ENCODE measurements around the gene RFX4.
"Not testable (repeated sequence)": the region's sequence is repeated elsewhere in the genome, so short reads cannot be mapped to it uniquely, and the experiment has no call there.

RFX4 gene

DNA sequence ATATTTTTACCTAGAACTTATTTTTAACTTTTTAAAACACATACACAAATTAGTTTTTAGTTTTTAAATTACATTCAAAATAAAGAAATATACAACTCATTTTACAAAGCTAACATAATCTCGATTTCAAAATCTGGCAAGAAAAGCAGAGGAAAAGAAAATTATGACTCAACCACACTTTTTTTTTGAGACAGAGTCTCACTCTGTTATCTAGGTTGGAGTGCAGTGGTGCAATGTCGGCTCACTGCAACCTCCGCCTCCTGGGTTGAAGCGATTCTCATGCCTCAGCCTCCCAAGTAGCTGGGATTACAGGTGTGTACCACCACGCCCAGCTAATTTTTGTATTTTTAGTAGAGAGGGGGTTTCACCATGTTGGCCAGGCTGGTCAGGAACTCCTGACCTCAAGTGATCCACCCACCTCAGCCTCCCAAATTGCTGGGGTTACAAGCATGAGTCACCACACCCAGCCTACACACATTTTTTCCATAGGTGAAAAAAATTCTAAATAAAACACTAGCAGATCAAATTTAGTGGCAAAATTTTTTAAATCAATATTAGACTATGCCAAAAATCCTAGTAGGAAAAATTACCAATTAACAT is 143.9 kb downstream of the RFX4 start:
- DNase-seq (ENCODE audit: low read depth in 2 of 2) = not testable (repeated sequence)

- DNase-seq (ENCODE audit: low read depth in 2 of 2) = no peak
Observed at GRCh38 chr12:106729611-106730010, 146.8 kb downstream of the RFX4 start.

DNA sequence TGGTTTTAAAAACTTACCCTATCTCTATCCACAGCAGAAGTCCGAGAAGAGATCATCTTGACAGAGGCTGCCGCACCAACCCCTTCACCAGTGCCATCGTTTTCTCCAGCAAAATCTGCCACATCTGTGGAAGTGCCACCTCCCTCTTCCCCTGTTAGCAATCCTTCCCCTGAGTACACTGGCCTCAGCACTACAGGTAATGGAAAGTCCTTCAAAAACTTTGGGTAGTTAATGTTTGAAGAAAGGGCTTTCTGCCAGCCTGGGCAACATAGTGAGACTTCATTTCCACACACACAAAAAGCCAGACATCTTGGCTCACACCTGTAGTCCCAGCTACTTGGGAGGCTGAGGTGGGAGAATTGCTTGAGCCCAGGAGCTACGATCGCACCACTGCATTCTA is 150.1 kb downstream of the RFX4 start:
- DNase-seq (ENCODE audit: low read depth in 2 of 2) = no peak

- no peak for DNase-seq (ENCODE audit: low read depth in 2 of 2)
Observed at GRCh38 chr12:106733660-106734059, 150.9 kb downstream of the RFX4 start.

GRCh38 chr12:106736051-106736957 is 153.5 kb downstream of the RFX4 start:
- DNase-seq (ENCODE audit: low read depth in 2 of 2) = no peak

- DNase-seq (ENCODE audit: low read depth in 2 of 2) = no peak
Observed at GRCh38 chr12:106739318-106739717, 156.5 kb downstream of the RFX4 start.

DNA sequence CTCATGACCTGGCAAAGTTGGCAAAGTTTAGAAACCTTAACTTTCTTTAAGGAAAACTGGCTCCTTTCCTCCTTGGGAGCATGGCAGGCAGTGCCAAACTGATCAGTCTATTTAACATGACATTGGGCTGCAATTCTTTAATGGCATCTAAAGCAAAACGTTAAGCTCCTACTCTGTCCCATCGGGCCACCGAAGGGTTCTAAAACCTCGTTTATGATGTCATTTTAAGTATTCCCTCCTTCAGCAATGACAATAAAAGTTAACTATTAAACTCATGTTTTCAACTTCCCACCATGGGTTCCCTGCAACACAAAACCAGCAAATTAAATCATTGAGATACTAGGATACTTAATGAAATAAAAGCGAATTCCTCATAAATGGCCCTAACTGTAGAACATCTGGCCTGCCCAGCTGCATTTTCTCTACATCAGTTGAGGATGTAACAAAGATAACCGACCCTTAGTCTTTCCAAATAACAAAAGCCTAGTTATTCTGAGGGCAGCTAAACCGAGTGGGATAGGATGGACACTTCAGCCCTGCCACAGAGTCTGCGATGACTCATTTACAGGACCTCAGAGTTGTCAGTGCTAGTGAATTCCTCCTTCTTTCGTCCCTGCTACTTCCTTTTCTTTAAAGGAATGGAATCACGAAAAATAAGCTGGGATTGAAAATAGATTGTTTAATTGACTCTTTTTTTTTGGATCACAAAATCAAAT is 157.2 kb downstream of the RFX4 start:
- DNase-seq (ENCODE audit: low read depth in 2 of 2) = no peak

- no peak for DNase-seq (ENCODE audit: low read depth in 2 of 2)
Observed at GRCh38 chr12:106740818-106741217, 158.0 kb downstream of the RFX4 start.

- DNase-seq (ENCODE audit: low read depth in 2 of 2) = no peak
Observed at GRCh38 chr12:106741247-106741646, 158.4 kb downstream of the RFX4 start.

DNA sequence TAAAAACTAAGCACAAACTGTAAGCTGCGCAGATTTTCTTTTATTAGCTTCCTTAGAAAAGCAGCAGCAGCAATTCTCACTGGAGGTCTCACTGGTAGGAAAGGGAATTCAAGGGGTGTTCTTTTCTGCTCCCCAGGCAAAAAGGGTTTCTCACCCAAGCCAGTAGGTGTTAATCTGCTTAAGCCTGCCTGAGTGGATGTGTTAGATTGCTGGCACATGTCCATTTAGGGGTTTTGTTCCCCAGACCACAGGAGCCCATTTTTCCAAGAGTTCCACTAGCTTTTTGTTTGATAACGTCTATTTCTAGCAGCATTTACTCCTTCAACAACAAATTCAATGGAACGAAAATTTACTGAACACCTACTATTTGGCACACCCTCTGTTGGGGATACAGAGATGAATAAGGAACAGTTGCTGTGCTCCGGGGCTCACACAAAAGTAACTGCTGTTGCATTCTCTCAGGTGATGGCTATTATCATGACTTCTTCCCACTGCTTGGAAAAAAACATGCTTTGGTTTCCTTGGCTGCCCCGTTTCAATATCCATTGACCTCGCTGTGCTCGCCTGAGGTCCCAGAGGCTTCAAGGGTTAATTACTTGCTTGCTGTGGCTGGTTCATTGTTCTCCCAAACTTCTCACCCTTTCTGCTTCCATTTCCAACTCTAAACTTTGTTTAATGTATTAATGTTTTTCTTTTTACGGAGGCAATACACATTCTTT is 160.6 kb downstream of the RFX4 start:
- DNase-seq (ENCODE audit: low read depth in 2 of 2) = no peak

GRCh38 chr12:106744600-106744999 is 161.8 kb downstream of the RFX4 start:
- DNase-seq (ENCODE audit: low read depth in 2 of 2) = no peak

- DNase-seq (ENCODE audit: low read depth in 2 of 2) = no peak
Observed at GRCh38 chr12:106745181-106745745, 162.5 kb downstream of the RFX4 start.

DNA sequence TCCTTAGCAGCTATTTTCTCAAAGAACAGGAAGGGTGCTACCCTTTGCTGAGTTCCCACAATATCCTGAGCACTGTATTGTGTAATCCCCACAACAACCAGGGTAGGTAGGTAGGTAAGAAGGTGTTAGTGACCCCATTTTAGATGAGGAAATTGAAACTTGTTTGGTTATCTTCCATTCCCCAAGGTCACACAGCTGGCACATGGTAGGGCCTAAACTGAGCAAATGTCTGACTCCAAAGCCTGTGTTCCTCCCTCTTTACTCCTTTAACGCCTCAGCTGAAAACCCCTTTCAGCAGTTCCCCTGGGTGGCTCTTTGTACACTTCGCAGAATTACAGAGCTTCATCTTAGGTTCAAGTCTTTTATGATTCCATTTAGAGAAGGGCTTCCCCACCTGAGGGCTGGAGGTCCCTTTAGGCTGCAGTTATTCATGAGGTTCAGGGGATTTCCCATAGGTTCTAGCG is 165.2 kb downstream of the RFX4 start:
- DNase-seq (ENCODE audit: low read depth in 2 of 2) = no peak

DNA sequence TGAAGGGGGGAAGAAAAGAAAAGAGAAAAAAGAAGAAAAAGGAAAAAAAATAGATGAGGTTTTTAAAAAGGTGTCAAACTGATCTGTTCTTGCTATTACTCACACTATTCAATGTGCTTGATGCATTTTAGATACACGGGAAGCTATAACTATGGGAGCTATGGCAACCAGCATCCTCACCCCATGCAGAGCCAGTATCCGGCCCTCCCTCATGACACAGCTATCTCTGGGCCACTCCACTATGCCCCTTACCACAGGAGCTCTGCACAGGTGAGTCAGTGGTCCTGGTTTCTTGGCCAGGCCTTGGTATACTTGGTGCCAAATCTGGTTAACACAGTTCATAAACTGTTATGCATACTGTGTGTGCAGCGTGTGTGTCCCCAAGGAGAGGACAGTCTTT is 167.7 kb downstream of the RFX4 start:
- no peak for DNase-seq (ENCODE audit: low read depth in 2 of 2)

- DNase-seq (ENCODE audit: low read depth in 2 of 2) = no peak
Observed at GRCh38 chr12:106753526-106753925, 170.7 kb downstream of the RFX4 start.

DNA sequence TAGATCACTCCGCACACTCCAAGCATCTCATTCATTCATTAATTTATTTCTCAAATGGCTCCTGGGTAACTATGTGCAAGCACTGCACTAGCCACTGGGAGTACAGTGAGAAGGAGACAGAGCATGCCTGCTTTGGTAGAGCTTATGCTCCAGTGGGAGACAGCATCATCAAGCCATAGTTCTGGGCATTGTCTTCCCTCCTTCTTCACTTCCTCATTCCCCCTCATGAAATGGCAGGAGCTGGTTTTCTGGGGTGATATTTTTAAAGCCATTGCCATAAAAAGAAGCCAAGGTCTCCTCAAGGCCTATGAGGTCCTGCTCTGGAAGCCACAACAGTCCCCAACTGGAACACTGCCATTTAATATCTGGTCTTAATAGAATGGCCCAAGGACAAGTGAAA is 171.5 kb downstream of the RFX4 start:
- DNase-seq (ENCODE audit: low read depth in 2 of 2) = no peak

DNA sequence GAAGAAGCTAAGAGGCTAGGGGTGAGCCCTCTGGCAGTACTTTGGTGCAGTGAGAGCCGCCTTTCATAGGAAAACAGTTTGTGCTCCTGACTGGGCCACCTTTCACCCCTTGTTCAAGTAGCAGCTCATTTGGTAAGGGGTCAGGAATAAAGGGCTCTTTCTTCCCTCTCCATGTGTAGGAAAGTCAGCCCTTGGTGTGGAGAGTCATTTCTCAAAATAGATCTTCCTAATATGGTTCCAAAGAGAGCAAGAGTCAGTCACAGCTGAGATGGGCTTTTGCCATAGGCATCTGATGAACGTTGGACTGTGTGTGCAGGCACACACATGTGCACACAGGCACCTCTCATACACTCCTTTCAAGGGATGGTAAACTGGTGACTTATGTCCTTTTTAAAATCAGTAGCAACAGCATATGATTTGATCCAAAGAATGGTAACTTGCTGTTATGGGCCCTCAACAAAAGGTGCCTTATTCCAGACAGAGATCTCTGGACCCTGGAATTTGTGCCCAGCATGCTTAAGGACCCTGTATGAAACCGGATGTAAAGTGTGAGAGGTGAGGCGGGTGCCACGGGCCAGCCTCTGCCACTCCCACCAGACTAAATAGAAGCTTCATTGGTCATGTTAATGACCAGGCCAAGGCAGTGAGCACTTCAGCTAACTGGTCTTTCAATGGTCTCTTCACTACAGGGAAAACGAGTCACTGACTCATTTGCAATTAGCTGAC is 175.0 kb downstream of the RFX4 start:
- DNase-seq (ENCODE audit: low read depth in 2 of 2) = no peak

GRCh38 chr12:106758349-106759110 is 175.7 kb downstream of the RFX4 start:
- no peak for DNase-seq (ENCODE audit: low read depth in 2 of 2)

GRCh38 chr12:106759526-106760183 is 176.9 kb downstream of the RFX4 start:
- DNase-seq (ENCODE audit: low read depth in 2 of 2) = no peak

DNA sequence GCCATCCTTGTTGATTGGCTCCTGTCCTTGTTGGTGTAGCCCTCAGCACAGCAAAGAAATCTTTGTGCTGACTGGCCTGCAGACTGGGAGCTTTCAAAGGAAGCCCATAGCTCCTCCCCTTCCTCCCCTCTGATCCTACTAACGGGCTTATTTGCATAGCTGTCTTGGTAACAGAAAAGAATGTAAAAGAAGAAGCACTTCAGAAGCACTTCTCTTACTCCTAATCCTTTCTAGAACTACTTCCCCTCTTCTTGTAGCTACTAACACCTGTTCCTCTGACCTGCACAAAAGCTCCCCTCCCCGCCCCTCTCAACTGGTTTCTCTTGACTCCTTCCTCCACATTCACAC is 177.4 kb downstream of the RFX4 start:
- DNase-seq (ENCODE audit: low read depth in 2 of 2) = no peak
